GM19452 (cell line): ENCODE data around the gene PCDHB1.
"Not testable (repeated sequence)": the region's sequence is repeated elsewhere in the genome, so short reads cannot be mapped to it uniquely, and the experiment has no call there.

Experiments
- ATAC-seq: cut with Tn5 transposase; IDR thresholded peaks from one replicate; pipeline ENCODE4 v1.9.1; 2021; ENCODE audit not compliant: unreplicated experiment

Gene PCDHB1

GRCh38 chr5:141082228-141082627 is 31.1 kb downstream of the PCDHB1 start:
- ATAC-seq = no peak

GRCh38 chr5:141084487-141084989 is 33.4 kb downstream of the PCDHB1 start:
- no peak for ATAC-seq

GRCh38 chr5:141094481-141095262 is 43.5 kb downstream of the PCDHB1 start, which contains the start of gene PCDHB2:
Gene PCDHB2, plus strand, starts transcription at chr5:141094615. Its CDS starts 176 bp downstream, at chr5:141094791.
- no peak for ATAC-seq

GRCh38 chr5:141095263-141095641 is 44.1 kb downstream of the PCDHB1 start:
- no peak for ATAC-seq

- ATAC-seq = not testable (repeated sequence)
These were observed 45.0 kb downstream of the PCDHB1 start for GRCh38 chr5:141096181-141096580.

- not testable (repeated sequence) for ATAC-seq
These were observed 45.4 kb downstream of the PCDHB1 start for GRCh38 chr5:141096586-141096985.

- no peak for ATAC-seq
These were observed 49.1 kb downstream of the PCDHB1 start, which contains the start of gene PCDHB3 for GRCh38 chr5:141100243-141100805. Gene PCDHB3, plus strand, starts transcription at chr5:141100473. Its CDS starts 177 bp downstream, at chr5:141100650.

- ATAC-seq = no peak
These were observed 49.9 kb downstream of the PCDHB1 start for GRCh38 chr5:141101059-141101458.

- not testable (repeated sequence) for ATAC-seq
These were observed 50.9 kb downstream of the PCDHB1 start for GRCh38 chr5:141102070-141102469.

GRCh38 chr5:141102471-141102870 is 51.3 kb downstream of the PCDHB1 start:
- ATAC-seq = not testable (repeated sequence)

- ATAC-seq = no peak
These were observed 54.2 kb downstream of the PCDHB1 start for GRCh38 chr5:141105350-141105749.
